Neutrophil (primary cell): ENCODE data around the gene MRPL12.

Experiments used
- H3K27ac ChIP-seq: fragments of 200-600 bp; sonication (generic); 2 replicates; pipeline ENCODE4 v1.5.1; 2016; ENCODE audit warnings: mild to moderate bottlenecking, moderate library complexity
- H3K27me3 ChIP-seq: fragments of 200-600 bp; sonication (generic); 2 replicates; pipeline ENCODE4 v1.6.0; 2016; ENCODE audit warnings: mild to moderate bottlenecking
- H3K36me3 ChIP-seq: fragments of 200-600 bp; sonication (generic); 2 replicates; pipeline ENCODE4 v1.5.1; 2017
- H3K4me1 ChIP-seq, 2 experiments: fragments of 200-600 bp in 1 of 2; sonication (generic) in 1 of 2; 1 replicate in 1 of 2; 2 replicates in 1 of 2; pipeline versions ENCODE4 v1.5.1 to v1.6.1; 2013 to 2016; ENCODE audit warnings: low read depth in 1 of 2, low read length in 1 of 2, mild to moderate bottlenecking in 1 of 2, moderate library complexity in 1 of 2; ENCODE audit not compliant: control insufficient read depth in 1 of 2, insufficient read depth in 1 of 2
- H3K4me3 ChIP-seq, 2 experiments: fragments of 200-600 bp in 1 of 2; sonication (generic) in 1 of 2; 1 replicate in 1 of 2; 2 replicates in 1 of 2; pipeline ENCODE4 v1.5.1; 2013 to 2016; ENCODE audit warnings: low read depth in 1 of 2, low read length in 1 of 2, mild to moderate bottlenecking in 1 of 2, moderate library complexity in 1 of 2
- H3K9me3 ChIP-seq: fragments of 200-600 bp; sonication (generic); 2 replicates; pipeline ENCODE4 v1.5.1; 2016
- TF ChIP-seq, protein P1 (sequence below): fragments of 200-600 bp; sonication (generic); IDR thresholded peaks from 2 replicates; pipeline ENCODE4 v1.5.1; 2016; ENCODE audit warnings: antibody characterized with exemption

The MRPL12 gene

DNA sequence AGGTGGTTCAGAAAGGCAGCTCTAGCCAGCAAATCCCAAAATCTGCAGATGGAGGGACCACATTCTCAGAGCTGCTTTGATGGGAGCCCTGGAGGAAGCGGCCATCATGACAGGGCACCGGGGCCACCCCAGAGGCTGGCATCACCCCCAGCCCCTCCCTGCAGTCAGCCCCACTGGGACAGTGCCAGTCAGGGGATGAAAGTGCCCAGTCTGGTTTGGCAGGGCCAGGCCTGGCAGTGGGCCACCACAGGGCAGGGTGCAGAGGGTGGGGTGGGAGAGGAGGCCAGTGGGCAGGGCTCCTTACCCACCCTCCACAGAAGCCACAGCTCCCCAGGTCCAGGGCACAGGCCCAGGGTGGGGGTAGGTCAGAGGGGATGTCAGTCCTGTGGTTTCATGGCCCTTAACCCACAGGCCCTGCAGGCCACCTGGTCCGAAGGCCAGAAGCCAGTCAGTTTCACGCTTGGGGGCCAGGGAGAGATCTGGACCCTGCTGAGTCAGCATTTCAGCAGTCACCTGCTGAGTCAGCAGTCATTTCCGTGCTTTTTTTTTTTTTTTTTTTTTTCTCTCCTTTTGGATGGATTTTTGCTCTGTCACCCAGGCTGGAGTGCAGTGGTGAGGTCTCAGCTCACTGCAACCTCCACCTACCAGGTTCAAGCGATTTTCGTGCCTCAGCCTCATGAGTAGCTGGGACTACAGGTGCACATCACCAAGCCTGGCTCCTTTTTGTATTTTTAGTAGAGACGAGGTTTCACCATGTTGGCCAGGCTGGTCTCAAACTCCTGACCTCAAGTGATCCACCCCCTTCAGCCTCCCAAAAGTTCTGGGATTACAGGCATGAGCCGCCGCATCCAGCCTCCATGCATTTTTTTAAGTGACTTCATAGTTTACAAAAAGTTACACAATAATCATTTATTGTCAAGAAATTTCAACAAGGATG is 19.3 kb downstream of the MRPL12 start:
- Histone ChIP-seq H3K27ac (no peak overlapping the region), H3K4me1 (no peaks in the 10 kb centered on the region), H3K9me3 (no peaks in the 10 kb centered on the region), H3K36me3 (peaks cover 8% of the 10 kb centered on the region), H3K4me3 (no peak overlapping the region), H3K27me3 (peaks cover 23% of the 10 kb centered on the region)
- TF ChIP-seq, protein P1, sequence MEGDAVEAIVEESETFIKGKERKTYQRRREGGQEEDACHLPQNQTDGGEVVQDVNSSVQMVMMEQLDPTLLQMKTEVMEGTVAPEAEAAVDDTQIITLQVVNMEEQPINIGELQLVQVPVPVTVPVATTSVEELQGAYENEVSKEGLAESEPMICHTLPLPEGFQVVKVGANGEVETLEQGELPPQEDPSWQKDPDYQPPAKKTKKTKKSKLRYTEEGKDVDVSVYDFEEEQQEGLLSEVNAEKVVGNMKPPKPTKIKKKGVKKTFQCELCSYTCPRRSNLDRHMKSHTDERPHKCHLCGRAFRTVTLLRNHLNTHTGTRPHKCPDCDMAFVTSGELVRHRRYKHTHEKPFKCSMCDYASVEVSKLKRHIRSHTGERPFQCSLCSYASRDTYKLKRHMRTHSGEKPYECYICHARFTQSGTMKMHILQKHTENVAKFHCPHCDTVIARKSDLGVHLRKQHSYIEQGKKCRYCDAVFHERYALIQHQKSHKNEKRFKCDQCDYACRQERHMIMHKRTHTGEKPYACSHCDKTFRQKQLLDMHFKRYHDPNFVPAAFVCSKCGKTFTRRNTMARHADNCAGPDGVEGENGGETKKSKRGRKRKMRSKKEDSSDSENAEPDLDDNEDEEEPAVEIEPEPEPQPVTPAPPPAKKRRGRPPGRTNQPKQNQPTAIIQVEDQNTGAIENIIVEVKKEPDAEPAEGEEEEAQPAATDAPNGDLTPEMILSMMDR, result no peak

DNA sequence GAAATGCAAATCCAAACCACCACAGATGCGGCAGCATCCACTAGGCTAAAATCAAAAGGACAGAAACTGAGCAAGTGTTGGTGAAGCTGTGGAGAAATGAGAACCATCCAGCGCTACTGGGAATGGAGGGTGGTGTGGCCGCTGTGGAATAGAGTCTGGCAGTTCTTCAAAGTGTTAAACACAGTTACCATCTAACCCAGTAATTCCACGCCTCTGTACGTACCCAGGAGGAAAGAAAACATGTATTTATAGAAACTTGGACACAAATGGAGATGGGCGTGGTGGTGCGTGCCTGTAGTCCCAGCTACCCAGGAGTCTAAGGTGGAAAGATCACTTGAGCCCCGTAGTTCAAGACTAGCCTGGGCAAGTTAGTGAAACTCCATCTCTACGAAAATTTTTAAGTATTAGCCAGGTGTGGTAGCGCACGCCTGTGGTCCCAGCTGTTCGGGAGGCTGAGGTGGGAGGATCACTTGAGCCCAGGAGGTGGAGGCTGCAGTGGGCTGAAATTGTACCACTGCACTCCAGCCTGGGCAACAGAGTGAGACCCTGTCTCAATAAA is 20.6 kb downstream of the MRPL12 start:
- no peaks in the 10 kb centered on the region for H3K9me3 ChIP-seq
- no peaks in the 10 kb centered on the region for H3K4me1 ChIP-seq
- no peaks in the 10 kb centered on the region for H3K36me3 ChIP-seq
- no peak overlapping the region for H3K27ac ChIP-seq
- TF ChIP-seq, protein P1, result no peak
- H3K27me3 ChIP-seq, result peaks cover 23% of the 10 kb centered on the region
- H3K4me3 ChIP-seq, result no peak overlapping the region

DNA sequence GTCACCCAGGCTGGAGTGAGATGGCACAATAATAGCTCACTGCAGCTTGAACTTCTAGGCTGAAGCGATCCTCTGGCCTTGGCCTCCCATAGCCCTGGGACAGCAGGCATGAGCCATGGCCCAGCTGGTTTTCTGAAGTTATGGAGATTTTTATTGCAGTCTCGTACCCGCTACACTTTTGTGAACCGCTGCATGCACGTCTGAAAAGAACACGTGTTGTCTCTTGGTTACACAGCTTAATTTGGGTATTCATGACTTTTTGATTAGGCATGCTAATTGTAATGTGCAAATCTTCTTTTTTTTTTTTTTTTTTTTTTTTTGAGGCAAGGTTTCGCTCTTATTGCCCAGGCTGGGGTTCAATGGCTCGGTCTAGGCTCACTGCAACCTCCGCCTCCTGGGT is 22.3 kb downstream of the MRPL12 start:
- no peak overlapping the region for H3K4me3 ChIP-seq
- no peaks in the 10 kb centered on the region for H3K4me1 ChIP-seq
- no peaks in the 10 kb centered on the region for H3K36me3 ChIP-seq
- H3K27ac ChIP-seq, result no peak overlapping the region
- H3K9me3 ChIP-seq, result no peaks in the 10 kb centered on the region
- TF ChIP-seq, protein P1, result no peak
- peaks cover 23% of the 10 kb centered on the region for H3K27me3 ChIP-seq

DNA sequence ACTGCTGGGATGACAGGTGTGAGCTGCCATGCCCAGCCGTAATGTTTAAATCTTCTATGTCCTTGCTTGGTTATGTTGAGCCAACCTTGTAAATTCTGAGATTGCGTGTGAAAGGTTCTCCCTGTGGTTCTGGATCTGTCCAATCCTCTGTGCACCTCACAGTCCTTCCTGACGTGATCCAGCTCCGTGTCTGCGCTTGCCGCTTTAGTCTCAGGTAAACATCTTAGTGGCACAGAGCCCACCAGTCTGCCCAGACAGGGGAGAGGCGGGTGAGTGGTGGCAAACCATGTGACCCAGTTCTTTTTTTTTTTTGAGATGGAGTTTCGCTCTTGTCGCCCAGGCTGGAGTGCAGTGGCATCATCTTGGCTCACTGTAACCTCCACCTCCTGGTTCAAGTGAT is 22.8 kb downstream of the MRPL12 start:
- Histone ChIP-seq H3K27ac (no peak overlapping the region), H3K9me3 (no peaks in the 10 kb centered on the region), H3K4me1 (no peaks in the 10 kb centered on the region), H3K4me3 (no peak overlapping the region), H3K36me3 (no peaks in the 10 kb centered on the region), H3K27me3 (peaks cover 25% of the 10 kb centered on the region)
- TF ChIP-seq, protein P1, result no peak

DNA sequence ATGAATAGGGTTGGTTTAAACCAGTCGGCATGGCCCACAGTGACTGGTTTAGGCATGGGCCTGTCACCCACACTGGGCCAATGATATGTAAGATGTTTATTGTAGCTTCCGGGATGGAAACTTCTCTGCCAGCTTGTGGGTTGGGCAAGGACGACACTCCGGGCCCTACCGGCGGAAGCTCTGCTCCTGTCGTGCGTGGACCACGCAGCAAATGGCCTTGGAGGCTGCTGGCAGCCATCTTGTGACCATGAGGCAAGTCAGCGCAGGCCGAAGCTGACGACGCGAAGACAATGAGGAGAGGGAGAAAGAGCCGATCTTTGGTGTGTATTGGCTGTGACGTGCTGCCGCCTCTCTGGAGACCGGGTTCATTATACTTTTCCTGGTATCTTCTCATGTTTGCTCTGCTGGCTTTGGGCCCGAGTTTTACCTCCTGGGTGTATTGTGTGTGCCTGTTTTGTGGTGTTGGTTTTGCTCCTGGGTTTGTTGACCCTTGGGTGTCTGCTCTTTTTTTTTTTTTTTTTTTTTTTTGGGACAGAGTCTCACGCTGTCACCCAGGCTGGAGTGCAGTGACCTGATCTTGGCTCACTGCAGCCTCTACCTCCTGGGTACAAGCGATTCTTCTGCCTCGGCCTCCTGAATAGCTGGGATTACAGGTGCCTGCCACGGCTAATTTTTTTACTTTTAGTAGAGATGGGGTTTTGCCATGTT is 24.3 kb downstream of the MRPL12 start:
- Histone ChIP-seq H3K4me3 (no peak overlapping the region), H3K27me3 (peaks cover 35% of the 10 kb centered on the region), H3K27ac (no peak overlapping the region), H3K36me3 (no peaks in the 10 kb centered on the region), H3K4me1 (no peaks in the 10 kb centered on the region), H3K9me3 (no peaks in the 10 kb centered on the region)
- TF ChIP-seq, protein P1, result no peak
